ENCODE measurements around the gene MTCP1. TPM values are rescaled to one million over a fixed set of nuclear protein-coding genes. Genes with fewer than 3 reads are reported as not detected.

The MTCP1 gene
- total RNA-seq = 8.1 and 11.7 TPM in 2 replicates

GRCh38 chrX:155070975-155071693 is at the start of gene MTCP1, which contains the start of the genes BRCC3 and CMC4:
MTCP1 (minus strand) TSS chrX:155071136; CDS start chrX:155066010, 5,126 bp downstream.
BRCC3 (plus strand) TSS chrX:155071508; CDS start chrX:155071528, 20 bp downstream.
CMC4 (minus strand) TSS chrX:155071136; CDS start chrX:155064023, 7,113 bp downstream.

GRCh38 chrX:155026727-155027508 is 44.0 kb downstream of the MTCP1 start, which contains the start of gene FUNDC2:
FUNDC2 (plus strand) TSS chrX:155026844; CDS start chrX:155026939, 95 bp downstream.

GRCh38 chrX:155022585-155022984 is 48.4 kb downstream of the MTCP1 start, which contains the start of gene F8:
F8 (minus strand) TSS chrX:155022723; CDS start chrX:155022552, 171 bp downstream.

Other genes with a start within 250 kb of the MTCP1 start
- not detected in 2 replicates for gene SMIM9, start 236.5 kb downstream of the MTCP1 start, total RNA-seq
- gene F8A1, start 184.8 kb downstream of the MTCP1 start, total RNA-seq = 4.8 and 5.1 TPM in 2 replicates
- 3.7 and 7.3 TPM in 2 replicates for gene F8, start 48.4 kb downstream of the MTCP1 start, total RNA-seq
- gene FUNDC2, start 44.3 kb downstream of the MTCP1 start, total RNA-seq = 28.7 and 45.9 TPM in 2 replicates
- gene CMC4, start within 50 bp of the MTCP1 start, total RNA-seq = 7.0 and 7.6 TPM in 2 replicates
- 10.3 and 17.0 TPM in 2 replicates for gene BRCC3, start 372 bp upstream of the MTCP1 start, total RNA-seq
- 49.6 and 55.5 TPM in 2 replicates for gene VBP1, start 145.3 kb upstream of the MTCP1 start, total RNA-seq
- 0.37 and 1.6 TPM in 2 replicates for gene RAB39B, start 193.4 kb upstream of the MTCP1 start, total RNA-seq